ENCODE data around the gene HACD4. TPM values are rescaled to one million over a fixed set of nuclear protein-coding genes. Genes with fewer than 3 reads are reported as not detected.

HACD4 gene
- total RNA-seq, 4 donors from 2014 or later: 3.3 to 4.4 (median 3.9) TPM

DNA sequence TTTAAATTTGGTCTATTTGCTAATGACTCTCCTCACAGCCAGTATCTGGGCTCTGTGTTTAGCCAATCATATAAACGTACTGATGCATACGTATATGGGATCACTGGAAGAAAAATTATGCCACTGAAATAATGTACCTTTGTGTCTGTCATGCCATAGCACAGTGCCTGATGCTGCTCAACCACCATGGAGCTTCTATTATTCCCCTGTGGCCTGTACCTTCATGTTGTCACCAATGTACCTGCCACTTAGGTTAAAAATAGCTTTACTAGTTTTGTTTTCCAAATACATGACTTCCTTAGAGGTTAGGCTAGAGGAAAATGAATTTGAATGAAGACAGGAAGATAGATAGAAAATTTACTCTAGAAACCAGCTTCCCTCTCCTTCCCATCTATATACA is 34.6 kb downstream of the HACD4 start:
- H3K27ac ChIP-seq: no peak overlapping the region
- peaks cover 0 to 3% (median 0%) of the 10 kb centered on the region in 4 donors for H3K9me3 ChIP-seq
- no peak for DNase-seq (ENCODE audit: low spot score in 2 of 2)
- 90 to 98% methylated on average over 2 of the region's 2 CpGs for WGBS, 2 donors
- H3K27me3 ChIP-seq: no peaks in the 10 kb centered on the region
- H3K4me1 ChIP-seq: no peaks in the 10 kb centered on the region
- no peak for TF ChIP-seq POLR2A (IDR thresholded peaks at IDR 0.05)
- TF ChIP-seq EP300 (IDR thresholded peaks at IDR 0.05): no peak
- TF ChIP-seq, protein P1, sequence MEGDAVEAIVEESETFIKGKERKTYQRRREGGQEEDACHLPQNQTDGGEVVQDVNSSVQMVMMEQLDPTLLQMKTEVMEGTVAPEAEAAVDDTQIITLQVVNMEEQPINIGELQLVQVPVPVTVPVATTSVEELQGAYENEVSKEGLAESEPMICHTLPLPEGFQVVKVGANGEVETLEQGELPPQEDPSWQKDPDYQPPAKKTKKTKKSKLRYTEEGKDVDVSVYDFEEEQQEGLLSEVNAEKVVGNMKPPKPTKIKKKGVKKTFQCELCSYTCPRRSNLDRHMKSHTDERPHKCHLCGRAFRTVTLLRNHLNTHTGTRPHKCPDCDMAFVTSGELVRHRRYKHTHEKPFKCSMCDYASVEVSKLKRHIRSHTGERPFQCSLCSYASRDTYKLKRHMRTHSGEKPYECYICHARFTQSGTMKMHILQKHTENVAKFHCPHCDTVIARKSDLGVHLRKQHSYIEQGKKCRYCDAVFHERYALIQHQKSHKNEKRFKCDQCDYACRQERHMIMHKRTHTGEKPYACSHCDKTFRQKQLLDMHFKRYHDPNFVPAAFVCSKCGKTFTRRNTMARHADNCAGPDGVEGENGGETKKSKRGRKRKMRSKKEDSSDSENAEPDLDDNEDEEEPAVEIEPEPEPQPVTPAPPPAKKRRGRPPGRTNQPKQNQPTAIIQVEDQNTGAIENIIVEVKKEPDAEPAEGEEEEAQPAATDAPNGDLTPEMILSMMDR (IDR thresholded peaks at IDR 0.05): no peak
- H3K4me3 ChIP-seq: no peak overlapping the region
- H3K36me3 ChIP-seq: peaks cover 0 to 48% (median 0%) of the 10 kb centered on the region in 3 donors

DNA sequence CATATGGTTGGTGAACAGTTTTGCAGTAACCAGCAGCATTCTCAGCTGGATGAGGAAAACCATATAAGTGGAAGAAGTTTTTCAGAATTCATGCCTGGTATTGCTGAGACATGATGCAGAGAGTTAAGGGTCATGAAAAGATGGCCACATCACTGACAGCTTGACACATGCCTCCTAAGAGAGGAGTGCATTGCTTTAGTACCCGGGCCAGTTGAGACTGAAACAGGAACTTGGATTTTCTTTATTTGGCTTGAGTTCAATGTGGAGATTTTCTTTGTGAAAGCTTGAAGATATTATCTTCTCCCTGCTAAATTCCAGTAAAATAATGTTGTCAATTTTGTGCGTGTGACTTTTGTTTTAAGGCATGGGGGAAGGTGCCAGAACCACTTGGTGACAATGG is 35.8 kb downstream of the HACD4 start:
- no peaks in the 10 kb centered on the region for H3K4me1 ChIP-seq
- DNase-seq (ENCODE audit: low spot score in 2 of 2): no peak
- TF ChIP-seq, protein P1 (IDR thresholded peaks at IDR 0.05): no peak
- TF ChIP-seq EP300 (IDR thresholded peaks at IDR 0.05) (no peak), POLR2A (IDR thresholded peaks at IDR 0.05) (no peak)
- H3K27ac ChIP-seq: no peak overlapping the region
- no peak overlapping the region for H3K4me3 ChIP-seq
- 75 to 77% methylated on average over 2 of the region's 2 CpGs for WGBS, 2 donors
- no peaks in the 10 kb centered on the region for H3K27me3 ChIP-seq
- no peaks in the 10 kb centered on the region for H3K9me3 ChIP-seq
- peaks cover 0 to 45% (median 0%) of the 10 kb centered on the region in 3 donors for H3K36me3 ChIP-seq

DNA sequence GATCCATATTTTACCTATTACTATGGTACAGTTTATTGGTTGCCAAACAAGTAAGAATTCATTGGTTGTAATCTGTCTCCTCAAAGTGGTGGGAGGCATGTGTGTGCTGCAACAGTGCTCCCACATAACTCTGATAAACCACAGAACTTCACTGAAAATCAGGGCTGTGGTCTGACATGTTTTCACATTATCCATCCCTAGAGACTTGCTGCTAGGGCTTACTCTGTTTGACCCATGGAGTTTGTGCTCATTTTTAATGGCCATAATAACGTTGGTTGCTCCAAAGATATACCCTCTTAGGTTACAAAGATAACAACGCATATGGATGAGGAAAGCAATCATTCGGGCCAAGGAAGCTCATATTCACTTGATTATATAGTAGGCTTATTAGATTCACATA is 37.0 kb downstream of the HACD4 start:
- Histone ChIP-seq H3K27ac (no peak overlapping the region), H3K4me3 (no peak overlapping the region), H3K36me3 (peaks cover 0 to 46% (median 0%) of the 10 kb centered on the region in 3 donors), H3K27me3 (no peaks in the 10 kb centered on the region), H3K9me3 (no peaks in the 10 kb centered on the region), H3K4me1 (no peaks in the 10 kb centered on the region)
- WGBS, 2 donors: 79% methylated on average over 3 of the region's 3 CpGs
- TF ChIP-seq POLR2A (IDR thresholded peaks at IDR 0.05): no peak
- TF ChIP-seq EP300 (IDR thresholded peaks at IDR 0.05): no peak
- TF ChIP-seq, protein P1 (IDR thresholded peaks at IDR 0.05): no peak
- DNase-seq (ENCODE audit: low spot score in 2 of 2): no peak

DNA sequence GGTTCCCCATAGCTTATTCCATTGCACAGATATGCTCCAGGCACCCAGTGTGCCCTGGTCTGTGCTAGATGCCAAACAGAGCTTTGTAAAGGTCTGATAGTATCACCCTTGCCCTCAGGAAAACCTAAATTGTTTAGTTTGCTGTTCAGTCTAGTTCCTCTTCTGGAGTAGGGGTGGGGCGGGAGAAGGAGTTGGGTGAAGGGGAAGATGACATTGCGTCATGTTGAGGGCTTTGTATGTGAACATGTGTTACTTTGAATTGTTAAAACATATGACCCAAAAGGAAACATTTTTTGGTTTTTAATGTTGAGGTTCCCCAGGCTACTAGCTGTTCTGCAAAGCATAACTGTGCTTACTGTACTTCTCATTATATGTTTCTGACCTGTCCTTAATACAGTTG is 40.6 kb downstream of the HACD4 start:
- no peaks in the 10 kb centered on the region for H3K9me3 ChIP-seq
- no peak overlapping the region for H3K27ac ChIP-seq
- H3K36me3 ChIP-seq: peaks cover 0 to 40% (median 0%) of the 10 kb centered on the region in 3 donors
- H3K4me1 ChIP-seq: peaks cover 0 to 4% (median 0%) of the 10 kb centered on the region in 4 donors
- WGBS, 2 donors: 88 to 98% methylated on average over 2 of the region's 2 CpGs
- H3K27me3 ChIP-seq: no peaks in the 10 kb centered on the region
- DNase-seq (ENCODE audit: low spot score in 2 of 2): peak in 1 of 2 donors; percentile 44
- TF ChIP-seq EP300 (IDR thresholded peaks at IDR 0.05) (peak in 1 of 2 donors; percentile 66), POLR2A (IDR thresholded peaks at IDR 0.05) (no peak)
- TF ChIP-seq, protein P1 (IDR thresholded peaks at IDR 0.05): no peak
- no peak overlapping the region for H3K4me3 ChIP-seq

DNA sequence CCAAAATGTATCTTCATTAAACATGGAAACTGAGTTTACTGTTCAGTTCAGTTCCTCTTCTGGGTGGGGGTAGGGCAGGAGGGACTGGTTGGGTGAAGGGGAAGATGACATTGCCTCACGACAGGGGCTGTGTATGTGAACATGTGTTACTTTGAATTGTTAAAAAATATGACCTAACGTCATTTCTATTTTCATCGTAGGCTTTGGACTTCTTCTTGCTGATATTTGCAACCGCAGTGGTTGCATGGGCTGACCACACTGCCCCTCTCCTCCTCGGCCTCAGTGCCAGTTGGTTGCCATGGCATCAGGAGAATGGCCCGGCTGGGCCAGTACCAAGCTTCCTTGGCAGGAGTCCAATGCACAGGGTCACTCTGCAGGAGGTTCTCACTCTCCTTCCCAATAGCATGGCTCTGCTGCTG is 41.5 kb downstream of the HACD4 start:
- 69 to 77% methylated on average over 5 to 6 of the region's 6 CpGs for WGBS, 2 donors
- DNase-seq (ENCODE audit: low spot score in 2 of 2): peak in 1 of 2 donors; percentile 43
- no peak for TF ChIP-seq POLR2A (IDR thresholded peaks at IDR 0.05)
- TF ChIP-seq EP300 (IDR thresholded peaks at IDR 0.05): peak in 1 of 2 donors; percentile 51
- peaks cover 0 to 33% (median 0%) of the 10 kb centered on the region in 3 donors for H3K36me3 ChIP-seq
- no peaks in the 10 kb centered on the region for H3K9me3 ChIP-seq
- H3K4me1 ChIP-seq: peaks cover 0 to 4% (median 0%) of the 10 kb centered on the region in 4 donors
- H3K4me3 ChIP-seq: no peak overlapping the region
- no peaks in the 10 kb centered on the region for H3K27me3 ChIP-seq
- H3K27ac ChIP-seq: no peak overlapping the region

Measured in tibial nerve (tissue), 4 donors.